BE2C (cell line): ENCODE measurements around the gene HEATR5B.
A peak's percentile ranks its signal among the peaks of the same experiment; 100 is the strongest.

ENCODE experiments used
- DNase-seq: peaks from one replicate; pipeline ENCODE4 v3.0.0-alpha.2; 2020
- H3K27me3 ChIP-seq: fragments of 250-450 bp; sonication (Bioruptor Pico); 2 replicates; pipeline ENCODE4 v1.5.1; 2020; ENCODE audit warnings: mild to moderate bottlenecking
- H3K36me3 ChIP-seq: fragments of 250-450 bp; sonication (Bioruptor Pico); 2 replicates; pipeline ENCODE4 v1.5.1; 2020; ENCODE audit warnings: mild to moderate bottlenecking
- H3K4me1 ChIP-seq: fragments of 250-450 bp; sonication (Bioruptor Pico); 2 replicates; pipeline ENCODE4 v1.5.1; 2020
- H3K4me3 ChIP-seq: 2 replicates; pipeline ENCODE4 v1.5.1; 2011; ENCODE audit warnings: low read depth, low read length
- H3K9me3 ChIP-seq: fragments of 250-450 bp; sonication (Bioruptor Pico); 2 replicates; pipeline ENCODE4 v1.5.1; 2020
- TF ChIP-seq, protein P1 (sequence below): IDR thresholded peaks from 2 replicates; pipeline ENCODE4 v1.5.1; 2012; ENCODE audit warnings: mild to moderate bottlenecking, low read depth, low read length

The HEATR5B gene

DNA sequence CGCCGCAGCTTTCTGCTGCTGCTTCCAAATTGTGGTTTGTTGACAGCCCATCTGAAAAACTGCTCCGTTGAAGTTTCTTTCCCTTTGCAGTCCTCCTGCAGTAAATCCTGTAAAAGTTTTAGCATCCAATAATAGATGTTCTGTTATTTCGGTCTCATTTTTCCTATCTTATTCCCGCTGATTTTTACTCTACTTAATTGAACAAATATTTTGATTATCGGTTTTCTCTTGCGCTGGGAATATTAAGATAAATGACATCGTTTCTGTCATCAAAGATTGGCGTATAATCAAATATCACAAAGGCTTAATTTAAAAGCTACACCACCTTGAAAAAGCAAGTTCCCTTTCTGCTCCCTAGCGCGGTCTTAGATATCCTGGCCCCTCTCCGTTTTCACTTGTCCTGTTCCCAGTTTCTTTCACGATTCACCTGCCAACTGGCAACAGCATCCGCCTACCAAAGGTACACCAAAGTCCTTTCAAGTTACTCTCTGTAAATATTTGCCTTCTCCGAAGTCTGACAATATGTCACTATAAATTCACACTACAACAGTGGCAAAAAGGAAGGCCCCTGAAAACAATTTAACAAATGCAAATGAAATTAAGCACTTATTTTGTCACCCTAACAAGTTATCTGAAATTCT lies 116.8 kb downstream of the HEATR5B start:
- H3K36me3 ChIP-seq, result no peaks in the 10 kb centered on the region

DNA sequence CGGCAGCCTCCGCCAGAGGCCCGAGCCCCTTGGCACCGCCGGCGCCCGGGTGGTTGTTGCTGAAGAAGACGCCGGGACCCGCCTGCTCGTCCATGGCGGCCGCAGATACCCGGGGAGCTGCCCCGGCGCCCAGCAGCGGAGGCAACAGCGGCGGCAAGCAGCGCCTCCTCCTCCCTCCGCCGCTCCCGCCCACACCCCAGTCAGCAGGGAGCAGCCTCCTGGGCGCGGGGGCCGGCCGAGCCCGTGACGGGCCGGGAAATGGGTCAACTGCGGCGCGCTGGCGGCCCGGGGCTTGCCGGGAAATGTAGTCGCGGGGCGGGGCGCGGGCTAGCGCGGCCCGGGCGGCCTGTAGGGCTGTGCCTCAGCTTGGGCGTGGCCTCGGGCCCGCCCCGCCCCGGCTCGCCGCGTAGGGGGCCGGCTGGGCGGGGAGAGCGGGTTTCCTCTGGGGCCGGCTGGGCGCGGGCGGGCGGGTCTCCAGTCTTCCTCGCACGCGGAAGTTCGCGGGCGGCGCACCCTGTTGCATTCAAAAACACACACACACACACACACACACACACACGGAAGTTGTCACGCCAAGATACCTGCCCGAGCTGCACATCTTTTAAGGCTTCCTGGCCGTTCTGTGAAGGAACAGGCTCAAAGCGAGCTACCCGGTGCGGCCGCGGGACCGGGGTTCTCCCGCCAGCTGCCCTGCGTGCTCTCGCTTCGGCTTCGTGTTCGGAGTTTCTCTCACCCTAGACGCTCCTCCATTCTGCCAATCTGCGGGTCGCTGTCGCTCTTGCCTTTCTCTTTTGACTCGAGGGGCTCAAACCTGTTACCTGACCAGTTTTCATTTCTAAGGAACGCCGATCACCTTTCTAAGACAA lies 117.6 kb downstream of the HEATR5B start, which contains the start of gene STRN:
Gene STRN, minus strand, starts transcription at position 167 of the 866 bp plus-strand sequence. Its CDS starts 73 bp downstream, at position 94.
- peak; percentile 98 for DNase-seq
- peaks cover 3% of the 10 kb centered on the region for H3K4me1 ChIP-seq
- TF ChIP-seq, protein P1, sequence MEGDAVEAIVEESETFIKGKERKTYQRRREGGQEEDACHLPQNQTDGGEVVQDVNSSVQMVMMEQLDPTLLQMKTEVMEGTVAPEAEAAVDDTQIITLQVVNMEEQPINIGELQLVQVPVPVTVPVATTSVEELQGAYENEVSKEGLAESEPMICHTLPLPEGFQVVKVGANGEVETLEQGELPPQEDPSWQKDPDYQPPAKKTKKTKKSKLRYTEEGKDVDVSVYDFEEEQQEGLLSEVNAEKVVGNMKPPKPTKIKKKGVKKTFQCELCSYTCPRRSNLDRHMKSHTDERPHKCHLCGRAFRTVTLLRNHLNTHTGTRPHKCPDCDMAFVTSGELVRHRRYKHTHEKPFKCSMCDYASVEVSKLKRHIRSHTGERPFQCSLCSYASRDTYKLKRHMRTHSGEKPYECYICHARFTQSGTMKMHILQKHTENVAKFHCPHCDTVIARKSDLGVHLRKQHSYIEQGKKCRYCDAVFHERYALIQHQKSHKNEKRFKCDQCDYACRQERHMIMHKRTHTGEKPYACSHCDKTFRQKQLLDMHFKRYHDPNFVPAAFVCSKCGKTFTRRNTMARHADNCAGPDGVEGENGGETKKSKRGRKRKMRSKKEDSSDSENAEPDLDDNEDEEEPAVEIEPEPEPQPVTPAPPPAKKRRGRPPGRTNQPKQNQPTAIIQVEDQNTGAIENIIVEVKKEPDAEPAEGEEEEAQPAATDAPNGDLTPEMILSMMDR, result no peak

More for the DNA sequence above, 116.8 kb downstream of the HEATR5B start:
- Histone ChIP-seq H3K9me3 (no peaks in the 10 kb centered on the region), H3K27me3 (no peaks in the 10 kb centered on the region), H3K4me3 (peak overlapping the region; percentile 77), H3K4me1 (peaks cover 3% of the 10 kb centered on the region)
- TF ChIP-seq, protein P1, result no peak
- DNase-seq, result no peak

DNA sequence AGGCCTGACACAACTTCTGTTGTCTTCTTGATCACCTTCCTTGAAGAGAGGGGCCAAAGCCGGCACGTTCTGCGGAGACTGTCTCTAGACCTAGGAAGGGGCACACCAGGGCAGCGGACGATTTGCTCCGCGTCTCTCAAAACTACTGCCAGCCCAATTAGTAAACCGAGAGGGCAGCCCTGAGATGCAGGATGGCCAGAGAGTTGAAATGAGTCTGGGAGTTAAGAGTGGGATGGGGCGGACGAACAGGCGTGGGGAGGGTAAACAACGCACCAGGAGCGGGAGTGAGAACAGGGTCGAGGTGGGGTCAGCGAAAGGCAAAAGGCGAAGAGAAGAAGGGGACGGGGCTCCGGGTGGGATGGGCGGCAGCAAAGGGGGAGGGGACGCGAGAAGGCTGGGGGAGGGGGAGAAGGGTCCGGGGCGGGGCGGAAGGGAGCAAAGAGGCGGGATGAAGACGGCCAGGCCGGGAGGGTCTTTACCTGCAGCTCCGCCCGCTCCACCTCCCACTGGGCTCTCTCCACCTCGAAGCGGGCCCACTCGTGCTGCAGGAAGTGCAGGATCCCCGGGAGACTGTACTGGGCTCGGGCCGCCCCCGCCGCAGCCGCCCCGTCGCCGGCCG lies 118.3 kb downstream of the HEATR5B start:
- Histone ChIP-seq H3K36me3 (no peaks in the 10 kb centered on the region), H3K4me1 (peaks cover 3% of the 10 kb centered on the region), H3K4me3 (peak overlapping the region; percentile 83), H3K9me3 (no peaks in the 10 kb centered on the region), H3K27me3 (no peaks in the 10 kb centered on the region)
- DNase-seq, result peak; percentile 51
- TF ChIP-seq, protein P1, result no peak

More for the DNA sequence above, 117.6 kb downstream of the HEATR5B start, which contains the start of gene STRN:
- Histone ChIP-seq H3K9me3 (no peaks in the 10 kb centered on the region), H3K36me3 (no peaks in the 10 kb centered on the region), H3K4me3 (peak within 1 kb of the TSS; percentile 83), H3K27me3 (no peaks in the 10 kb centered on the region)

DNA sequence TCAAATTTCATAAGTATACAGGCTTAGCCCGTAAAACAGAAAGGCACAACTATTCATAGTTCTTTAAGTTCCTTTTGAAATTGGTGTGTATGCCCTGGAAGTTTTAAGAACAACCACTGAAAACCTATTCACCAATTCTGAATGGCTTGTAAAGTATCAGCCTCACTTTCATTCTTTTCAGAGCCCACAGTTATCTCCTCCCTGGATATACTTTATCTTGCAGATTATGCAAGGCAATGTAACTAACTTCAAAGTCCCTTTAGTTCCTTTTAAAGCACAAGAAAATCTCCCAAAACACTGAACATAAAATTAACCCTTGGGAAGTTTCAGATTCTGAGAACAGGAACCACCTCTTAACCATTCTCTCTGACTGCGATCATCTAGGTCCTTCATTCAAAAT lies 119.0 kb downstream of the HEATR5B start:
- TF ChIP-seq, protein P1, result no peak
- Histone ChIP-seq H3K9me3 (no peaks in the 10 kb centered on the region), H3K27me3 (no peaks in the 10 kb centered on the region), H3K4me1 (peaks cover 3% of the 10 kb centered on the region), H3K36me3 (no peaks in the 10 kb centered on the region), H3K4me3 (peak overlapping the region; percentile 83)
- DNase-seq, result no peak

DNA sequence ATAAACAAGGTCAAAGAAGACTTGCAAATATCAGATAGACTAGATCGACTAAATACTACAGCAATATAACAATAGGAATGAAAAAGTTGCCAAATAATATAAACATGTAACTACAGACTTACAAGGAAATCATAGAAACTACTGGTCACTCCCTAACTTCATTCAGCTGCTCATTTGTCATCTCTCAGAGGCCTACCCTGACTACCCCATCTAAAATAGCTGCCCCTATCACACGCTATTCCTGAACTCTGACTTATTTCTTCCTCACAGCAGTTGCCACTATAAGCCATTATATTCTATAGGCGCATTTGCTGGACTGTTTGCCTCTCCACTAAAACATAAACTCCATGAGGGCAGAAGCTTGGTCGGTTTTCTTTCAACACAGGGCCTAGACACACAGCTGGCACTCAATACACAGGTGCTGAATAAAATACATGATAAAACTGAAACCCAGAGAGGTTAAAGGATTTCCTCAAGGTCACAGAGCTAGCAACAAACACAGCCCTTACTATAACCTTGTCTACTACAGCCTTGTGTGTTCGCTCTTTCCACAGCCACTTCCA lies 119.6 kb downstream of the HEATR5B start:
- peak overlapping the region; percentile 83; the same call in 1 of the 2 replicates for H3K4me3 ChIP-seq
- H3K9me3 ChIP-seq, result no peaks in the 10 kb centered on the region
- no peaks in the 10 kb centered on the region for H3K27me3 ChIP-seq
- H3K4me1 ChIP-seq, result peaks cover 3% of the 10 kb centered on the region
- TF ChIP-seq, protein P1, result no peak
- H3K36me3 ChIP-seq, result no peaks in the 10 kb centered on the region
- no peak for DNase-seq
